ENCODE results near the gene DNMBP. TPM values are rescaled to one million over a fixed set of nuclear protein-coding genes. Genes with fewer than 3 reads are reported as not detected.

The DNMBP gene
- total and polyA plus RNA-seq, 2 of the 8 experiments (the other 6 are each of a cell fraction or from before 2014, with no cell fraction given): 19.1 to 26.4 TPM

DNA sequence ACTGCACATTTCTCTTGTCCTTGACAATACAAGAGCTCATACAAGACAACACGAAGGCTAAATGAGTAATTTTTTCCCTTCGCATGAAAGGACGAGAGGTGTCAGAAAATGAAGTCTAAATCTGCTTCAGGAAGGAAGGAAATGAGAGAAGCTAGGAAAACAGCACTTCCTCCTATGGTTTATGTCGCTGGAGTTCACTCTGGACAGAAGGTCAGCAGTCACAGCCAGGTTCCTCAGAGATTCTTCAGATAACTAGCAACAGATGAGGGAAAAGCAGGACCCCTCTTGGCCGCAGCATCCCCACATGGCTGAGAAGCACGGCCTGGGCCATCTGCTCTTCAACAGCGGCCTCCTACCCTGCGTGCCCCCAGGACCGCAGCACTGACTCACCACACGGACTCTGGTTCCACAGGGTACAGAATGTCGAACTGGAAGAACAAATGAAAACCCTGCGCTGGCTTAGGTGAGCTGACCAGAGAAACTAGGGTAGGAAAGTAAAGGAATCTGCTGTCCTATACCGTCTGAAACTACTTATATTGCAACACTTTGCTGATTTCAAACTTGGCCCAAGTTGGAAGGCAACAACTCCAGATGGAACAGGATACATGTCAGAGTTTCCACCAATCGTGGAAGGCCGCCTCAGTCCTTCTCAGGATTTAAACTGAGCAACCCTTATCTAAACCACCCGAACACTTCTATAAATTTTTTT lies 26.3 kb downstream of the DNMBP start:
- no peaks in the 10 kb centered on the region for H3K23me2 ChIP-seq (ENCODE audit: low read depth, low read length)
- H3K4ac ChIP-seq (replicated peaks; ENCODE audit: insufficient read length, low read depth, low read length): no peak overlapping the region
- H3K4me1 ChIP-seq (replicated peaks in 1 of 4; ENCODE audit: control insufficient read depth in 3 of 4, insufficient read depth in 4 of 4, low read length in 3 of 4): peaks cover 0 to 7% (median 1%) of the 10 kb centered on the region in 4 experiments; a peak in 1 of 7 replicates
- FAIRE-seq (no peak), DNase-seq (ENCODE audit: low read depth in 1 of 2, low spot score in 2 of 2) (no peak)
- no peak overlapping the region for H3K4me2 ChIP-seq (ENCODE audit: insufficient read depth in 1 of 2, low read depth in 2 of 2, low read length in 2 of 2)
- H2AK5ac ChIP-seq (ENCODE audit: low read depth, low read length): no peak overlapping the region
- CTCF ChIA-PET (ENCODE audit: partially characterized antibody): interaction anchor here (0.6 to 1.8 kb wide), 9 partner anchors 11 to 1362 kb away, joined by 3 to 8 read pairs (median 4); partner anchors contain the start of gene DNMBP
- no peaks in the 10 kb centered on the region for H3K79me1 ChIP-seq (ENCODE audit: low read depth, low read length)
- H3K4me3 ChIP-seq (ENCODE audit: extremely low read depth in 1 of 4, insufficient read depth in 2 of 4, low read depth in 3 of 4, low read length in 4 of 4): no peak overlapping the region
- H2BK120ac ChIP-seq (replicated peaks; ENCODE audit: low read depth, low read length): no peak overlapping the region
- H3K27me3 ChIP-seq (replicated peaks in 1 of 4; ENCODE audit: control insufficient read depth in 3 of 4, extremely low read depth in 1 of 4, insufficient read depth in 3 of 4, low read length in 3 of 4): no peaks in the 10 kb centered on the region
- H3K36me3 ChIP-seq (ENCODE audit: control insufficient read depth in 2 of 4, insufficient read depth in 4 of 4, low read length in 3 of 4): no peaks in the 10 kb centered on the region
- H3K56ac ChIP-seq (replicated peaks; ENCODE audit: insufficient read length, low read depth, low read length): no peak overlapping the region
- TF ChIP-seq JUND (IDR thresholded peaks at IDR 0.05; ENCODE audit: low read length) (no peak), TAF7 (optimal IDR thresholded peaks at IDR 0.05; ENCODE audit: borderline replicate concordance, low read depth, low read length) (no peak), SP4 (IDR thresholded peaks at IDR 0.05; ENCODE audit: low read length) (no peak), BCL11A (IDR thresholded peaks at IDR 0.05; ENCODE audit: low read depth in 2 of 2, low read length in 2 of 2) (no peak), MAFK (IDR thresholded peaks at IDR 0.05; ENCODE audit: low read depth, low read length) (no peak)
- H2BK20ac ChIP-seq (ENCODE audit: low read length): no peak overlapping the region
- no peak overlapping the region for H2BK5ac ChIP-seq (ENCODE audit: low read depth, low read length)
- no peak overlapping the region for H3K27ac ChIP-seq (ENCODE audit: low read depth, low read length)
- H3K9ac ChIP-seq (replicated peaks in 1 of 4; ENCODE audit: extremely low read depth in 1 of 4, low read depth in 3 of 4, low read length in 3 of 4): no peak overlapping the region
- no peaks in the 10 kb centered on the region for H3K79me2 ChIP-seq (ENCODE audit: control insufficient read depth in 1 of 2, insufficient read depth in 2 of 2, low read length in 2 of 2)
- WGBS, 2 experiments (ENCODE audit: extremely low coverage in 1 of 2, insufficient coverage in 1 of 2, insufficient read length in 1 of 2, insufficient replicate concordance in 2 of 2, low coverage in 1 of 2, low lambda C conversion rate in 2 of 2, missing lambda C conversion rate in 1 of 2): 86% methylated on average over 16 of the region's 16 CpGs; no CpG with 5 or more reads in 1 of the 2 experiments
- H2BK15ac ChIP-seq (ENCODE audit: low read length): no peak overlapping the region
- H3K18ac ChIP-seq (ENCODE audit: extremely low read depth, low read length): no peak overlapping the region
- POLR2A ChIA-PET (ENCODE audit: partially characterized antibody): interaction anchor here (0.6 to 1.4 kb wide), 3 partner anchors 11 to 70 kb away, joined by 3 to 4 read pairs (median 4); no protein-coding TSS in a partner anchor
- H4K20me1 ChIP-seq (replicated peaks in 1 of 2; ENCODE audit: control insufficient read depth in 1 of 2, insufficient read depth in 2 of 2, low read length in 2 of 2): no peaks in the 10 kb centered on the region
- H4K8ac ChIP-seq (ENCODE audit: extremely low read depth, insufficient read depth, low read length): no peak overlapping the region
- H3K9me3 ChIP-seq (ENCODE audit: insufficient read depth in 2 of 2, low read depth in 1 of 2, low read length in 1 of 2): no peaks in the 10 kb centered on the region
- no peak overlapping the region for H3K14ac ChIP-seq (ENCODE audit: insufficient read length)
- no peak overlapping the region for H4K5ac ChIP-seq (ENCODE audit: insufficient read length, low read depth, low read length)
- H2AFZ ChIP-seq (ENCODE audit: low read length): no peak overlapping the region
- H3K23ac ChIP-seq (ENCODE audit: insufficient read length): no peak overlapping the region
- H4K91ac ChIP-seq (replicated peaks; ENCODE audit: insufficient read length, low read length): no peak overlapping the region
- H2BK12ac ChIP-seq (ENCODE audit: low read depth, low read length): no peak overlapping the region

Data from H1 (cell line).